Glomerular visceral epithelial cell (primary cell): Measurements from ENCODE around the gene RAMP3.
"Not testable (repeated sequence)": the region's sequence is repeated elsewhere in the genome, so short reads cannot be mapped to it uniquely, and the experiment has no call there.

Source experiments
- DNase-seq: peaks from one replicate; pipeline ENCODE4 v3.0.0-alpha.2; 2016; ENCODE audit errors: extremely low spot score

Gene RAMP3

DNA sequence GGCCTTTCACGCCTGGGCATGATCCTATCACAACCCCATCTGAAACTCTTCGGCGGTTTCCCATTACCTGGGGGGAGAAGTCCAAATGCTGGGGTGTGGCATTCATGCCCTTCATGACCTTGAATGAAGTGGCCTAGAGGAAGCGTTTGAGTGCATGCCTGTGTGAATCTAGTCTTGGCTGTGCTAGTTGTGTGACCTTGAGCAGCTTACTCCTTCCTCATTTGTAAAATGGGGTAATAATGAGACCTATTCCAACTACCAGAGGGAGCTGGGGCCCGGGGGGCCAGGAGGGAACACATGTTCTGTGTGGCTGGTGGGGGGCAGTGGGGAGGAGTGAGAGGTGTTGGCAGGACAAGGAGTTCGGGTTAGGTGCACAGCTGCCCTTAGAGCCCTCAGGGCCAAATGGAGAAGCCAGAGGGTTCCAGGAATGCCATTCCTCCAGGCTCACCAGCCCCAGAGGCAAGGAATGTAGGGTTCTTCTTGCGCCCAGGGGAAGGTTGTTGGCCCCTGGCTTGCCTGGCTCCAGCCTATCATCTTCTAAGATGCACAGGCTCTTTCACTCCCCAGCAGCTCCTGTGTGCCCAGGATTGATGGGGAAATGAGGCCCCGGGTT, 24.8 kb upstream of the RAMP3 start:
- DNase-seq = no peak

DNA sequence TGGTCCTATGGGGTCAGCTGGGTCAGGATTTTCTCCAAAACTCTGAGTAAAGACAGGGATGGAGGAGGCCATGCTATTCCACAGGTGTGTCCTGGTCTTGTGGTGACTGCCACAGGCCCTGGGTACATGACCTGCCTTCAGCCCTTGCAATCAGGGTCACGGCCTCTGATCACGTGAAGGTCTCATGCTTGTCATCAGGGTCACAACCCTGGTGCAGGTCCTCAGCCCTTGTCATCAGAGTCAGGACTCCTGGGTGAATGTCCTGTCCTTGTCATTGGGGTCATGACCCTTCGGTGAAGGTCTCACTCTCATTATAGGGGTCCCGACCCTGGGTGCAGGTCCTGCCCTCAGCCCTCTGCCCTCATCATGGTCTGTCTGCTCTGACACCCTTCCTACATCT, 24.2 kb upstream of the RAMP3 start:
- DNase-seq = no peak

DNA sequence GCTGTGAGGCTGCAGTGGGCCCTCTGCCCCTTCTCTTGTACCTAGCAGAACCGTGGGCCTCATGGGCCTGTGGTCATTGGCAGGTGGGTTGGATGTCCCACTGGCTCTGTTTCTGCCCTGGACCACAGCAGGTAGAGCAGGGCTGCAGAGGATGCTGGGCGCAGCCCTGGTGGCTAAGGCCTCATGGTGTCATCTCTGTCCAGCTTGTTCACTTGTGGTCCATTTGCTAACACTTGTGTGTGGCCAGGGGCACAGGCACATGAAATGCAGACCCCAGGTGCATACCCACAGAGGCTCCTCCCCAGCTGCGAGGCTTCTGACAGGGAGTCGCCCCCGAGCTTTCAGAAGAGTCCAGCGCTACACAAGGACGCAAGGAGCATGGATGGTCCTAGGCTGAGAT, 23.7 kb upstream of the RAMP3 start:
- DNase-seq = no peak

DNA sequence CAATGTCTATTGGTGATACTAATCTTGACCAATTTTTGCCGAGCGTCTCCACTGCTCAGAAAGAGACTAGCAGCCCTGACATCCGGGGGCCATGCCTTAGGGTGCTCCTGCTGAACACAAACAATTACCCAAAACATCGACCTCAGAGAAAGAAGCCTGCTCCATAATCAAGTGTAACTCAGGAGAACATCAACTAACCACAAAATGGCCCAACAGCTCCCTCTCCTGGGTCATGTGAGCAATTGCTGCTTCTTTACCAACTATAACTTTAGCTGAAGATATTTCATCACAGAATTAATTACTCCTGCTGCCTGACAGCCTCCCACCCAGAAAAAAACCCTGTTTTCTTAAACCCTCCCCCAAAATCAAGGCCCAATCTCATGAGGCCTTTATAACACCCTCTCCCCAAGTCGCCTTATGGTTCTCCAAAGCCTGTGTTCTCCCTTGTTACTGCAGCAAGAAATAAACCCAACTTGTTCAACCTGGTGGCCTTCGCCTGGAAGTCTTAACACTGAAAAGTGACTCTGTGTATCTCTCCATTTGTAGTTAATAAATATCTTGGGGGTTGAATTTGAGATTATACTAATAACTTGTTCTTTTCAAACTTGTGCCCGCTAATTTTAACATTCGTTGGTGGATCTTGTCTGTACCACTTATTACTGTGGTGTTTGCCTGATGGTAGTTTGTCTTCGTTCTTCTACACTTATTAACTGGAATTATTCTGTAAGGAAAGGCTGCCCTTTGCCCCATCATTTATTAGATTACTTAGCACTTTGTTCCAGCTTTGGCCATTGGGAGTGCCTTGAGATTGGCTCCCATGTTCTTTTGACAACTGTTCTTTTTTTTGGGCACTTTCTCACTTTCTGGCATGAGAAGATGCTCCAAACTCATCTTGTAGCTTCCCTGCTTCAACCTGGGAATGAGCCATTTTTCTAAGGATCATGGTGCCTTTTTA, 21.2 kb upstream of the RAMP3 start:
- DNase-seq = peak; percentile 70

DNA sequence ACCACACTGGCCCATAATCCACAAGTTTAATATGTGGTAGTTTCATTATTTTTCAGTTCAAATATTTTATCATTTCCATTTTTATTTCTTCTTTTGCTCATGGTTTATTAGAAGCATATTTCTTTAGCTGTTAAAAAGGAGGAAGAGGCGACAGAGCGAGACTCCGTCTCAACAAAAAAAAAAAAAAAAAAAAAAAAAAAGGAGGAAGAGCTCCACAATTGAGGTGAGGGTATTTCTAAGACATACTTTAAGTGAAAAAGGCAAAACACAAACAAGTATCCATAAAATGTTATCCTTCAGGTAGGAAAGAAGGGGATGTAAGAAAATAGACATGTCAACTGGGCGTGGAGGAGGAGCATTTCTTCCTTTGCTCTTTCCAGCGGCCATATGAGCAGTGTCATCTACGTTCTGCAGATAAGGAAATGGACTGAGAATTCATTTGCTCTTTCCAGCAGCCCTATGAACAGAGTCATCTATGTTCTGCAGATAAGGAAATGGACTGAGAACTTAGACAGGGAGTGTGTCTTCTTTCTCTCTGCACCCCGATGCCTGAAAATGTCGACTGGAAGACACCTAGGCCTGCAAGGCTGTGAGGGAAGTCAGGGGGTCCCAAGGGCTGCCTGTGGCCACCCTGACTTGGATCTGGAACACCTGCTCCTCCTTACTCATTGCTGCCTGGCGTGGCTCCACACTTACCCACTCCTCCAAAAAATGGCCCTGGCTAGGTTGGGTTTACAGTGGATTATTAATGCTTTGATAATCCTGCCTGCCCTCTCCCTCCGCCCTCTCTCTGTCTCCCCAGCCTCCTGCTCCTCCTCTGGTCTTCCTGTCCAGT, 18.9 kb upstream of the RAMP3 start:
- DNase-seq = no peak

DNA sequence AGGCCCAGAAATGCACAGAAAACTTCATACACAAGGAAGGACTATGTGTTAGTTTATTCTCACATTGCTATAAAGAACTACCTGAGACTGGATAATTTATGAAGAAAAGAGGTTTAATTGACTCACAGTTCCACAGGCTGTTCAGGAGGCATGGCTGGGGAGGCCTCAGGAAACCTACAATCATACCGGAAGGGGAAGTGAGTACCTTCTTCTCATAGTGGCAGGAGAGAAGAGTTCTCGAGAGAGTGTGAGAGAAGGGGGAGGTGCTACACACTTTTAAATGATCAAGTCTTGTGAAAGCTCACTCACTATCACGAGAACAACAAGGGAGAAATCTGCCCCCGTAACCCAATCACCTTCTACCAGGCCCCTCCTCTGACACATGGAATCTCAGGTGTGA, 16.8 kb upstream of the RAMP3 start:
- no peak for DNase-seq

DNA sequence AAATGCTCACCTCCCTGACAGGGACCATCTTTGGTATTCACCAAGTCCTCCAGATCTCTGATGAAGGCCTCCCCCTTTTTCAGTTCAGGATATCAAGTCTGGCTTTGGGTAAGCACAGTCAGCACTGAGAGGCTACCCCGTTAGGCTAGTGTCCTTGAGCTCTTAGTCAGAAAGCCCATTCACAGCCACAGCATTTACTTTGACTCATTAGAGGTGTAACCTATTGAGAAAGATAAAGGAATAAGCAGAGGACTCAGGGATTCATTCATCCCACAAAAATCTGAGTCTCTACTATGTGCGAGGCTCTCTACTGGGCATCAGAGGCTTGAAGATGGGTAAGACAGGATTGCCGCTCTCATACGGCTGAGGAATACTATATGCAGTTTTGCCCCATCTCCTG, 14.0 kb upstream of the RAMP3 start:
- DNase-seq = no peak

DNA sequence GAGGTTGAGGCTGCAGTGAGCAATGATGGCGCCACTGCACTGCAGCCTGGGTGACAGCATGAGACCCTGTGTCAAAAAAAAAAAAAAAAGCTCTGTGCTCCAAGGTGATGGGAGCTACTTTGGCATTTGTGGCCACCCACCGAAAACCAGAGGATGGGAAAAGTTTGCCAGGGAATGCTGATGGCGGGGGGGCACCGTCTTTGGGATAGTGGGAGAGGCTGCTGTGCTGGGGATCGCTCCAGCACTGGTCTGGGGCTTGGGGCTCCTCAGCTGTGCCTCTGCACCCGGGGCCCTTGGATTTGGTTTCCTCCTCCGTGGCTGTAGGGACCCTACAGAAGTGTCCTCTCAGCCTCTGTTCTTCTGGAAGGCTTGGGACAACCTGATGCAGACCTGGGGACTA, 11.7 kb upstream of the RAMP3 start:
- no peak for DNase-seq

DNA sequence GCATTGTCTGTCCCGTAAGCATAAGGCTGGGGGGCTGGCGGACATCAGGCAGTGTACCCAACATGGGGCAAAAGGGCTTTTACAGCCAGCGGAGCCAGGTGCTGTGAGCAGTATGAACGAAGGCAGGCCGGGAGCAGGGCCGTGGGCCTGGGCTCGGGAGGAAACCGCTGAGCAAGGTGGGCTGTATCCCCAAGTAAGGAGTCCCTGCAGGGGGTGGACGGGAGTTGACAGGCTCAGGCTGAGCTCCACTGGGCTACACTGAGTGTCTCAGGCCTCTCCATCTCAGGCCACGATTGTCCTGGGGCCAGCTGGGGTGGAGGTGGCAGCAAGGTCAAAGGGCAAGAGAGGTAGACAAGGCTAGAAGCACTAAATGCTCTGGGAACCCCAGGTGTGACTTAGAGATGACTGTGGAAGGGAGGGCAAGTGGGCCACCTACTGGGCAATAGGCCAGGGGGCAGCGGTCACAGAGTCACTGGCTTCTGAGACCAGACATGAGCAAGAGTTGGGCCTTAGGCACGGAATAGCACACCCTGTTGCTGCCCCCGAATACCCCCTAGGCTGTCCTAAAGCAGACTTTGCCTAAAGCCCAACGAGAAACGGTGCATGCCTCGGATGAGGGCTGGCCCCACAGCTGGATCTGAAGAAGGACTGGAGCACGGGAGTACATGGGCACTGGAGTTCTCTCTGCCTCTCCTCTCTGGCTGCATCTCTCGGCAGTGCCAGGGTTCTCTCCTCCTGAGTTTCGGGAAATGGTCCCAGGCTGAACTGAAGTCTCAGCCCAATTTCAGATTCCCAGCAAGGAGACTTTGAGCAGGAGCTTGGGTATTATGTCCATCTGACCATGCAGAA, 10.8 kb upstream of the RAMP3 start:
- DNase-seq = no peak

DNA sequence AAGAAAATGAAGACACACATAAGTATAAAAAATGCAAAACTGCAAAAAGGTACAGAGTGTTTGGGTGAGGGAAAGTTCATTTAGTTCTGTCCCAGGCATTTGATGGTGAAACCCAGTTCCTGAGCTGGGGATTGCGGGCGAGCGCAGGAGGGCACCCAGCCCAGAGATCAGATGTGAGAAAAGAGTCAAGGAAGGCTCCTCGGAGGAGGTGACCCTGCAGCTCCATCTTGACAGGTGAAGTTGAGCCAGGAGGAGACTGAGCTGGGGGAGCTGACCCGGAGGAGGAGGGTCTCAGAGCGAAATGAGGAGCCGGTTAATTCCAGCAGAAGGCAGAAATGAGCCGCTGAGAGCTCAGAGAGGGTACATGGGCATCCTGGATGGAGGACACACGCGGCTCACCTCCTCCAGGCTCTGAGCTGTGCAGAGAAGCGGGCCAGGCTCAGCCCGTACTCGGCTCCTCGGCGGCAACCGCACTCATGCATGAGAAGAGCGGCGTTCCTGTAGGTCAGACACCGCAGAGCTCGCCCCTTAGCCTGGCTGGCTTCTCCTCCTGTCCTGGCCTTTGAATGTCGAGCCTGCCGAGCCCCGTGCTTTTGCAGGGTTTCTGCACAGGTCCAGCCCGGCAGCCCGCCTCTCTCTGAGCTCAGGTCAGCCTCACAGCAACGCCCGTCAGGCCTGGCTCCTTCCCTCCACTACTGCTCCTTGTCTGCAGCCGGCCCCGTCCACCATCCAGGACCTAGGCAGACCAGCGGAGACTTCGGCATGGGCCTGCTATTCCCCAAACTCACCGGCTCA, 9.5 kb upstream of the RAMP3 start:
- DNase-seq = peak; percentile 38

DNA sequence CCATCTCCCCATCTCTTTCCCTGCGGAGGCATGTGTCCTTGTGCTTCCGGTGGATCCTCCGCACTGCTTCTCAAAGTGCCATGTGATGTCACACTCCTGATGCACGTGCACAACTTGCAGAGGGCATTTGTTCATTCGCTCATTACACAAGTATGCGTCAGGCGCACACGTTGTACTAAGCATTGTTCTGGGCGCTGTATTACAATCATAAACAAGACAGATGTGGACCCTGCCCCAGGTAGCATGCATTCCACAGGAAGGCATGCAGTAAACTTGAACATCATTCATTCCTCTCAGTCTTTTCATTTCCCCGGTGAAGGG, 9.0 kb upstream of the RAMP3 start:
- no peak for DNase-seq

DNA sequence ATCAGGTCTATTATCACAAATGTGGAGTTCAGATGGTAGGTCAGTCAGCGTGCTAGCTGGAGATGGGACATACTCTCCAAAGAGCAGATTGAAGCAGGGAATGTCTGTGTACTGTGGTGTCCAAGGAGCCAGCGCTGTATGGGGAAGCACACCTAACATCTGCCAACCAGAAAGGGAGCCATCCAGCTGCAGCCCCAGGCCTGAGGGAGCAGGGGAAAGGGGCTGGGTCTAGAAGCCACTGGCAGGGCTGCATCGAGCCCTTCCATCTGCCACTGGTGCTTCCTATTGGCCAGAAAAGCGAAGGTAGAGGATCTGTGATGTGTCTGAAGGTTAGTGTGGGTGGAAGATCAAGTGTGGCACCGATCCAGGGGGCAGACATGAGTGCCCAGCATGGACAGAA, 8.0 kb upstream of the RAMP3 start:
- DNase-seq = no peak

DNA sequence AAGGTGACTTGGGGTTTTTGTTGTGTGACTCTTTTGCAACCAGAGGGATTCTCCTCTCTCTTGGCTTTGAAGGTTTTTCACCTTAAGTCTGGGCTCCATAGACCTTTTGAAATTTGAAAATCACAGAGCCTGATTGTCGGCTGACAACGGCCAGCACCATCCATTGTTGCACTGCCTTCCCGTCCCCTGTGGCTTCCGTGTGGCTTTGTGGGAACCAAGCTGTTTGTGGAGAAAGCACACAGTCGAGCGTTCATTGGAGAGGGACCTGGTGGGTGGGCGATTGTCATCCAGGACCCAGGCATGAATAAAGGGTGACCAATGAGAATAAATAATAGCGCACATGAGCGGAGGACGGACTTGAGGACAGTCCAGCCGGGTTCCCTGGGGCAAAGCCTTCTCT, 7.4 kb upstream of the RAMP3 start:
- DNase-seq = no peak

DNA sequence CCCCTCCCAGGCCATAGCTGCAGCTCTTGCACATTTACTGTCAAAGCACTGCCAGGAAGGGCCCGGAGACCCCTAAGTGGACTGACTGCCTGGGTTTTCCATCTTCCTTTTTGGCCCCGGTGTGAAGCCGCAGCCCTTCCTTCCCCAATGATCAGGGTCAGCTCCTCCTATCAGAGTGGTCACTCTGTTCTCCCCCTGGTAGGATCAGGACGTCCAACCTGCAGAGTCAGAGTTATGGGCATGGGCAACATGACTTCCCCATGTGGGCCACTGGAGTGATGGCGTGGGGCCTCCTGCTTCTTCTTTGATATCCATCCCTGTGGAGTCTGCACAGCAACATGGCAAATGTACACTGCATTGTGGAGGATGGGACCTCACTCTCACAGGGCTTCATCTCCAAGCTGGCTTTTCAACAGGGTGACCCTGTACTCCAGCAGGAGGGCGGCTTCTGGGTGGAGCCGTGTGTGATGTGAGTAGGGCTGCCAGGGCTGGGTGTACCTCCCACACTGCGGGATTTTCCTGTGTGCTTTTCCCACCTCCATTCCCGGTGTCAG, 6.4 kb upstream of the RAMP3 start:
- DNase-seq = no peak

DNA sequence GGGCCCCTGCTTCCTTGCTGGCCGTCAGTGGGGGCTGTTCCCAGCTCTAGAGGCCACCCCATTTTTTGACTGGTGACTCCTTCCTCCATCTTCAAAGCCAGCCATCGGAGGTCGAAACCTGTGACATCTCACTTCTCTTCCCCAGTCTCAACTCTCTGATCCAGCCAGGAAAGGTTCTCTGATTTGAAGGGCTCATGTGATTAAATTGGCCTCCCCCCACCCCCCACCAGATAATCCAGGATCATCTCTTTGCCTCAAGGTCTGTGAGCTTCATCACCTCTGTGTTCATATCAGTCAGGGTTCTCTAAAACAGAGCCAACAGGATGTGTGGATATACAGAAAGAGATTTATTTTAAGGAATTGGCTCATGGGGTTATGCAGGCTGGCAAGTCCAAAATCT, 5.6 kb upstream of the RAMP3 start:
- DNase-seq = no peak

DNA sequence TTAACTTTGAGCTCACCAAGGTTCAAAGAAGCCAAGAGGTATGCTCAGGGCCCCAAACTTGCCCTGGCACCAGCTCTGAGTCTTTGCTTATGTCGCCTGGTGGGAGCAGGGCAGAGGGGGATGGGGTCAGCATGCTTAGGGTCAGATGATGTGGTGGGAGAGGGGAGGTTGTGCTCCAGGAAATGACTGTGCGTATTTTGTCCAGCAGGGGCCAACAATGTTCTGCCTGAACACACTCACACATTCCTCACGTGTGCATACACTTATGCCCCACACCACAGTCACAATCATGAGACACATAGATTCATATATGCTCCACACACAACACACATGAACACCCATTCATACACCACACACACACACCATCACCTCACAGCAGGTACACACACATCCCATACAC, 4.4 kb upstream of the RAMP3 start:
- no peak for DNase-seq

DNA sequence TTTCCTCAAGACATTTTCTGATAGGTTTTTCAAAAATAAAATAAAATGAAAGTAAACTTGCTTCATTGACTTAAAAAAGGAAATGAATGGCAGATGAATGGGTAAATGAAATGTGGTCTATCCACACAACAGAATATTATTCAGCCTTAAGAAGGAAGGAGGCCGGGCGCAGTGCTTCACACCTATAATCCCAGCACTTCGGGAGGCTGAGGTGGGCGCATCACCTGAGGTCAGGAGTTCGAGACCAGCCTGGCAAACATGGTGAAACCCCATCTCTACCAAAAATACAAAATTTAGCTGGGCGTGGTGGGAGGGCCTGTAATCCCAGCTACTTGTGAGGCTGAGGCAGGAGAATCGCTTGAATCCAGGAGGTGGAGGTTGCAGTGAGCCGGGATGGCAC, 3.7 kb upstream of the RAMP3 start:
- not testable (repeated sequence) for DNase-seq

DNA sequence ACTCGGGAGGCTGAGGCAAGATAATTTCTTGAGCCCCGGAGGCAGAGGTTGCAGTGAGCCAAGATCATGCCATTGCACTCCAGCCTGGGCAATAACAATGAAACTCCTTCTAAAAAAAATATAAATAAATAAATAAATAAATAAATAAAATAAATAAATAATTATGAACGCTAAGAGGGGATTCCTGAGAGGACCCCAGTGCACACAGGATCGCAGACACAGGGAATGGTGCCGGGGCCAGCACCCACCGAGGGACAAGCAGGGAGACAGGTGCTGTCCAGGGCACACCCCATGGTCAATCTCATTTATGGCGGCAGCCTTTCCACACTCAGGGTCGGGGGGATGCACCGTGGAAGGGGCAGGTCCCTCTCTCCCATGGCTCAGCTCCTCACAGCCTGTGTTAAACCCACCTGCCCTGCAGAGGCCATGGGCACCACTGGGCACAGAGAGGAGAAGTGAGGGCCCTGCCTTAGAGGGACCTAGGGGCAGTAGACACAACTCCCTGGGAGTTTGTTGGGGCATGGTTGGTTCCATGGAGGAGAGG, 2.2 kb upstream of the RAMP3 start:
- no peak for DNase-seq

DNA sequence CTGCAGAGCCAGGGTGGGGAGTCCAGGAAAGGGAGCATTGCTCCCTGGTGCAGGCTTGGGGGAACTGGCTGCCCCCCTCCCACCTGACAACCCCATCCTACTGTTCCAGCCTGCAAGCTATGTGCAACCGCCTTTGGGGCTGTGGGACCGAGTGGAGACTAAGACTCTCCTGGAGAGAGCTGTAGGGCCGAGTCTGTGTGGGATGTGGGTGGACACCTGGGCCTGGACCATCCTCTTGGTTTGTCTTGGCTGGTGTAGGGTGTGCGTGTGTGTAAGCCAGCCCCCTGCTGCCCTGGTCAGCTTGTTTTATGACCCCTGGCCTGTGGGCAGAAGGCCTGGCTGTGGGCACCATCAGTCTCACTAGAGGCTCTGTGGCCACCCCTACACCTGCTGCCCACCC, 1.6 kb upstream of the RAMP3 start:
- no peak for DNase-seq

DNA sequence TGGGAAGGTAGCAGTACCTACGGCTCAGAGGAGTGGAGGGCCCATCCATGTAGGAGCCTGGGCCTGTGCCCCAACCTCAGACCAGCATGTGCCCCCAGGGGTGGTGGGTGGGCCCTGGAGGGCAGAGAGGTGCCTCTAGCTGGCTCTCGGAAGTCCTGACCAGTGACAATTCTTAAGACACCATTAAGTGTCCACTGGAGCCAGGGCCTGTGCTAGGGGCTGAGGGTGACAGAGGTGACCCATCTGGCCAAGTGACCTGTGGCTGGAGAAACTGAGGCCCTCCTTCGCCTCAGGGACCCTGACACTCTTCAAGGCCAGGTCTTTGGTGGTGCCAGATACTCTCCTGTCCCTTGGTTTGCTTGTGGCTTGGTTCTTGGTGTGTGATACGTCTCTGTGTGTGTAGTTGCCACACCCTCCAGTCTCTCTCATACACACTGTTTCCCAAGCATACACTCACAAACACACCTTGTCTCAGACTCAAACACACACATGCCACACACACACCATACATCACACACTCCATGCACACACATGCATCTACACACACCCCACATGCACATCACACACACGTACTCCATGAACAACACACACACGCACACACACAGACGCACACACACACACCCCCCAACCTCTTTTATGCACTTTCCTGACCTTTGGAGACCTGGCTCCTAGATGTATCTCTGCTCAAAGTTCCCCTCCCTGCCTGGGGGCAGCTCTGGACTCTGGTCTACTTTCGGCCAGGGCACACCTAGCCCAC, 897 bp upstream of the RAMP3 start:
- no peak for DNase-seq
